Measurements from ENCODE around the gene PTPN20. TPM values are rescaled to one million over a fixed set of nuclear protein-coding genes. Genes with fewer than 3 reads are reported as not detected.

Gene PTPN20
- total RNA-seq, 1 experiment from 2014 or later = not detected

- no TSS peak for BruUV-seq (replicated peaks)
These were observed 130.4 kb downstream of the PTPN20 start for GRCh38 chr10:47041396-47042198.

GRCh38 chr10:47042199-47042473 lies 130.9 kb downstream of the PTPN20 start:
- no peaks in the 10 kb centered on the region for H3K9me3 ChIP-seq
- H3K4me1 Mint-ChIP-seq (ENCODE audit: low read depth, unreplicated experiment) = no peaks in the 10 kb centered on the region
- ChIA-PET POLR2A (no interaction called here), CTCF (no interaction called here)
- no peaks in the 10 kb centered on the region for H3K27me3 ChIP-seq (replicated peaks; ENCODE audit: control insufficient read depth, insufficient read depth, low read length)
- no peaks in the 10 kb centered on the region for H3K9me3 Mint-ChIP-seq (ENCODE audit: unreplicated experiment)
- H3K4me3 Mint-ChIP-seq (ENCODE audit: unreplicated experiment) = no peak overlapping the region
- TF ChIP-seq CTCF (IDR thresholded peaks at IDR 0.05; ENCODE audit: insufficient read depth in 1 of 2, low read depth in 1 of 2, low read length in 1 of 2, severe bottlenecking in 1 of 2, unreplicated experiment in 1 of 2) = no peak
- no peaks in the 10 kb centered on the region for H3K36me3 Mint-ChIP-seq (ENCODE audit: insufficient read depth, unreplicated experiment)
- no peaks in the 10 kb centered on the region for H3K36me3 ChIP-seq (ENCODE audit: control insufficient read depth, insufficient read depth, low read length)
- H3K4me1 ChIP-seq = peaks cover 15% of the 10 kb centered on the region
- H3K27ac Mint-ChIP-seq (ENCODE audit: unreplicated experiment) = no peak overlapping the region
- intact Hi-C loops (cut with micrococcal nuclease; ENCODE audit: unreplicated experiment) = no loop called here
- no TSS peak for BruUV-seq (replicated peaks)
- DNase-seq = no peak
- H3K4me3 ChIP-seq (ENCODE audit: low read depth, low read length) = no peak overlapping the region
- H3K27me3 Mint-ChIP-seq (ENCODE audit: insufficient read depth, unreplicated experiment) = peaks cover 21% of the 10 kb centered on the region

More at GRCh38 chr10:47041396-47042198, 130.4 kb downstream of the PTPN20 start:
- no peak overlapping the region for H3K4me3 Mint-ChIP-seq (ENCODE audit: unreplicated experiment)
- H3K4me1 ChIP-seq = peaks cover 15% of the 10 kb centered on the region
- no peak for TF ChIP-seq CTCF (IDR thresholded peaks at IDR 0.05; ENCODE audit: insufficient read depth in 1 of 2, low read depth in 1 of 2, low read length in 1 of 2, severe bottlenecking in 1 of 2, unreplicated experiment in 1 of 2)
- no peaks in the 10 kb centered on the region for H3K36me3 ChIP-seq (ENCODE audit: control insufficient read depth, insufficient read depth, low read length)
- ChIA-PET CTCF (no interaction called here), POLR2A (no interaction called here)
- intact Hi-C loops (cut with micrococcal nuclease; ENCODE audit: unreplicated experiment) = no loop called here
- H3K9me3 ChIP-seq = no peaks in the 10 kb centered on the region
- H3K27me3 ChIP-seq (replicated peaks; ENCODE audit: control insufficient read depth, insufficient read depth, low read length) = no peaks in the 10 kb centered on the region
- peak in 1 of 2 experiments; percentile 19 for DNase-seq
- H3K4me1 Mint-ChIP-seq (ENCODE audit: low read depth, unreplicated experiment) = no peaks in the 10 kb centered on the region
- no peaks in the 10 kb centered on the region for H3K9me3 Mint-ChIP-seq (ENCODE audit: unreplicated experiment)
- no peak overlapping the region for H3K4me3 ChIP-seq (ENCODE audit: low read depth, low read length)
- peaks cover 24% of the 10 kb centered on the region for H3K27me3 Mint-ChIP-seq (ENCODE audit: insufficient read depth, unreplicated experiment)
- no peak overlapping the region for H3K27ac Mint-ChIP-seq (ENCODE audit: unreplicated experiment)
- no peaks in the 10 kb centered on the region for H3K36me3 Mint-ChIP-seq (ENCODE audit: insufficient read depth, unreplicated experiment)

- H3K4me1 ChIP-seq = peaks cover 15% of the 10 kb centered on the region
- no peaks in the 10 kb centered on the region for H3K9me3 ChIP-seq
- H3K27me3 Mint-ChIP-seq (ENCODE audit: insufficient read depth, unreplicated experiment) = peaks cover 20% of the 10 kb centered on the region
- no peaks in the 10 kb centered on the region for H3K9me3 Mint-ChIP-seq (ENCODE audit: unreplicated experiment)
- H3K27me3 ChIP-seq (replicated peaks; ENCODE audit: control insufficient read depth, insufficient read depth, low read length) = no peaks in the 10 kb centered on the region
- H3K4me1 Mint-ChIP-seq (ENCODE audit: low read depth, unreplicated experiment) = no peaks in the 10 kb centered on the region
- POLR2A ChIA-PET = no interaction called here
- no peak overlapping the region for H3K27ac Mint-ChIP-seq (ENCODE audit: unreplicated experiment)
- intact Hi-C loops (cut with micrococcal nuclease; ENCODE audit: unreplicated experiment) = no loop called here
- TF ChIP-seq CTCF (IDR thresholded peaks at IDR 0.05; ENCODE audit: insufficient read depth in 1 of 2, low read depth in 1 of 2, low read length in 1 of 2, severe bottlenecking in 1 of 2, unreplicated experiment in 1 of 2) = no peak
- H3K36me3 ChIP-seq (ENCODE audit: control insufficient read depth, insufficient read depth, low read length) = no peaks in the 10 kb centered on the region
- H3K4me3 Mint-ChIP-seq (ENCODE audit: unreplicated experiment) = no peak overlapping the region
- peak in 1 of 2 experiments; percentile 44 for DNase-seq
- CTCF ChIA-PET = no interaction called here
- no TSS peak for BruUV-seq (replicated peaks)
- no peaks in the 10 kb centered on the region for H3K36me3 Mint-ChIP-seq (ENCODE audit: insufficient read depth, unreplicated experiment)
- H3K4me3 ChIP-seq (ENCODE audit: low read depth, low read length) = no peak overlapping the region
These were observed 131.8 kb downstream of the PTPN20 start for GRCh38 chr10:47042780-47043750.

All from Caco-2 (cell line).